ENCODE measurements around the gene CFP. TPM values are rescaled to one million over a fixed set of nuclear protein-coding genes. Genes with fewer than 3 reads are reported as not detected.
"Not testable (repeated sequence)": the region's sequence is repeated elsewhere in the genome, so short reads cannot be mapped to it uniquely, and the experiment has no call there.

Gene CFP
- polyA plus RNA-seq (ENCODE audit: insufficient read length in 4 of 4) = 1 to 10 TPM in 3 of 4 donors, under 1 TPM in 1; 0.95 to 2.7 (median 1.7) TPM

GRCh38 chrX:47629419-47630200, at the start of gene CFP:
CFP (minus strand) TSS chrX:47629930; CDS start chrX:47629844, 86 bp downstream.
- no peak for DNase-seq (ENCODE audit: low read depth in 4 of 4, low spot score in 3 of 4)

GRCh38 chrX:47675959-47676859, 46.5 kb upstream of the CFP start:
- not testable (repeated sequence) for DNase-seq (ENCODE audit: low read depth in 4 of 4, low spot score in 3 of 4)

GRCh38 chrX:47674776-47675175, 45.0 kb upstream of the CFP start:
- DNase-seq (ENCODE audit: low read depth in 4 of 4, low spot score in 3 of 4) = no peak

DNA sequence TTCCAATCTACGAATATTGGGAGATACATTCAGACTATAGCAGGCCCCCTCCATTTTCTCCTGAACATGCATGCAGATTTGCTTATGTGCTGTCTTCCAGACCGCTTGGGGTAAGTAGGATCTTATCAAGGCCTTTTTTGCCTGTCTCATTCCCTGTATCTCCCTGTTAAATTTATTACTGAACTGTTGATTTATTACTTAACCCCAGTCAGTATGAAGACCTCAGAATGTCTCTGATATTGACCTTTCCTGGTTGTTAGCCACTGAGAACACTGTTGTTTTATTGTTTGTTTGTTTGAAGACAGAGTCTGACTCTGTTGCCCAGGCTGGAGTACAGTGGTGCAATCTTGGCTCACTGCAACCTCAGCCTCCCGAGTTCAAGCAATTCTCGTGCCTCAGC, 36.1 kb upstream of the CFP start:
- DNase-seq (ENCODE audit: low read depth in 4 of 4, low spot score in 3 of 4) = not testable (repeated sequence)

DNA sequence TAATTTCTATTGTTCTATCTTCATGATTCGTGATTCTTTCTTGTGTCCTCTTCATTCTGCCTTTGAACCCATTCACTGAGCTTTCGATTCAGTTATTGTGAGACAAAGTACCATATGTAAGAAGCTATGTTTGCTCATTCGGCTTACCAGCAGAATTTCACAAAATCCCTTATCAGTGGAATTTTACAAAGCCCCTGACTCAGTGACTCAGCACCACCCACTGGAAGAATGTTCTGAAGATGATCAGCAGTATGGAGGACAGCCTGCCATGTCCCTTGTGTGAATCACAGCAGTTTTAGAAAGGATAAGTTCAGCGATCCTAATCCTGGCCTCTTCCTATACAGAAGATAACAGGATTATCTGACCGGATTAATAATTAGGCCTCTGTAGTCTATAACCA, 35.0 kb upstream of the CFP start:
- no peak for DNase-seq (ENCODE audit: low read depth in 4 of 4, low spot score in 3 of 4)

DNA sequence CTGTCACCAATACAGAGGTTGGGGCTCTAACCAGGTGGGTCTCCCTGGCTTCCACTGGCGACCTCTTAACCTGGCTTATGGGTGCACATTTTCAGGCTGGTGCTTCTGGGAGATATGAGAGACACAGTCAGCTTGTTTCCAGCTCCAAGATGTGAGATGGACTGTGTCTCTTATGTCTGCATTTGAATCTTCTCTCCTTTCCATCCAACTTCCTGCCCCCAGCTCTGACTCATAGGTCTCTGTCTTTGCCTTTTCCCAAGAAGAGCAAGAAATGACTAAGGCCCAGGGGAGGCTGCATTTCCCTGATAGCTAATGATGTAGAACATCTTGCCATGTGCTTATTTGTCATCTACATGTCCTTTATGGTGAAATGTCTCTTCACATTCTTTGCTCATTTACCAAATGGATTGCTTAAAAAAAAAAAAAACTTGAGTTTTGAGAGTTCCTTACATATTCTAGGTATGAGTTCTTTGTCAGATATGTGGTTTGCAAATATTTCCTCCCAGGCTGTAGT, 32.5 kb upstream of the CFP start:
- no peak for DNase-seq (ENCODE audit: low read depth in 4 of 4, low spot score in 3 of 4)

GRCh38 chrX:47661539-47661938, 31.8 kb upstream of the CFP start:
- DNase-seq (ENCODE audit: low read depth in 4 of 4, low spot score in 3 of 4) = no peak

- DNase-seq (ENCODE audit: low read depth in 4 of 4, low spot score in 3 of 4) = no peak
Observed at GRCh38 chrX:47659421-47659726, 29.6 kb upstream of the CFP start.

GRCh38 chrX:47658684-47659420, 29.1 kb upstream of the CFP start, which contains the start of gene UXT:
UXT (minus strand) TSS chrX:47659180; CDS start chrX:47658927, 253 bp downstream.
- DNase-seq (ENCODE audit: low read depth in 4 of 4, low spot score in 3 of 4) = peak; percentile 74 to 80 (median 78)

- DNase-seq (ENCODE audit: low read depth in 4 of 4, low spot score in 3 of 4) = no peak
Observed at GRCh38 chrX:47658301-47658683, 28.6 kb upstream of the CFP start.

- DNase-seq (ENCODE audit: low read depth in 4 of 4, low spot score in 3 of 4) = no peak
Observed at GRCh38 chrX:47651043-47651905, 21.5 kb upstream of the CFP start.

GRCh38 chrX:47650164-47651042, 20.7 kb upstream of the CFP start, which contains the start of gene ELK1:
ELK1 (minus strand) TSS chrX:47650563; CDS start chrX:47641441, 9,122 bp downstream.
- DNase-seq (ENCODE audit: low read depth in 4 of 4, low spot score in 3 of 4) = peak; percentile 81 to 93 (median 88)

DNA sequence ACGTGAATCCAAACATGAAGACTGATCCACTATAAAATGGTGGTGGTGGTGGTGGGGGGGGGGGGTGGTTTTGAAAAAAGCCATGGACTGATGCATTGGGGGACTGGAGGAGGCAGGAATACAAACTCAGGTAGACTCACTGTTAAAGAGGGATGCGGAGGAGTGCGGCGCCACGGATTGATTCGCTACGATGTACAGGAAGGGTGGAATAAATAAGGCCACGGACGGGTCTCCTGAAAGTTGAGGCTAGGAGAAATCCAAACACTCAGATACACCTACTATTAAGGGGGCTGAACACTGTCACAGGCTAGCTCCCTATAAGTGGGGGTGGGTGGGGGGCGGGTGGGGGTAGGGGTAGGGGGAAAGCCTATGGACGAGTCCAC, 20.0 kb upstream of the CFP start:
- no peak for DNase-seq (ENCODE audit: low read depth in 4 of 4, low spot score in 3 of 4)

DNA sequence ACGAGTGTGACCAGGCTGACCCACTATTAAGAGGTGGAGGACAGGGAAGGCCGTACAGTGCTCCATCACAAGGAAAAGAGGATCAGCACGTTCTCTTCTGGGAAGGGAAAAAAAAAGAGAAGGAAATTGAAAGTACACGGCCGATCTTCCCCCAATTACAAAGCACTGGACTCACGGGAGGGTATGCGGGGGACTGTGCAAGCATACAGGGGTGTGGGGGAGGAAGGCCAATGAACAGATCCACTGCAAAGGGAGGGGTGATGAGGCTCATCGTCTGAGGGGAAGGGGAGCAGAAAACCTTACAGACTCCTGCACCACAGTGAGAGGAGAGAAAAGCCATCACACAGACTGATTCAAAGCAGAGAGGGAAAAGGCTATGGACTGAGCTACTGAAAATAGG, 19.5 kb upstream of the CFP start:
- DNase-seq (ENCODE audit: low read depth in 4 of 4, low spot score in 3 of 4) = no peak

GRCh38 chrX:47648376-47648775, 18.6 kb upstream of the CFP start:
- DNase-seq (ENCODE audit: low read depth in 4 of 4, low spot score in 3 of 4) = no peak

GRCh38 chrX:47646636-47647035, 16.9 kb upstream of the CFP start:
- no peak for DNase-seq (ENCODE audit: low read depth in 4 of 4, low spot score in 3 of 4)

- DNase-seq (ENCODE audit: low read depth in 4 of 4, low spot score in 3 of 4) = no peak
Observed at GRCh38 chrX:47645530-47645929, 15.8 kb upstream of the CFP start.

GRCh38 chrX:47644557-47645091, 14.9 kb upstream of the CFP start:
- DNase-seq (ENCODE audit: low read depth in 4 of 4, low spot score in 3 of 4) = no peak
